HG02623 (cell line): Measurements from ENCODE around the gene PCCB.
A peak's percentile ranks its signal among the peaks of the same experiment; 100 is the strongest.
"Not testable (repeated sequence)": the region's sequence is repeated elsewhere in the genome, so short reads cannot be mapped to it uniquely, and the experiment has no call there.

Experiments used
- ATAC-seq: cut with Tn5 transposase; IDR thresholded peaks from one replicate; pipeline ENCODE4 v1.9.1; 2021; ENCODE audit warnings: moderate library complexity; ENCODE audit not compliant: unreplicated experiment

The PCCB gene

DNA sequence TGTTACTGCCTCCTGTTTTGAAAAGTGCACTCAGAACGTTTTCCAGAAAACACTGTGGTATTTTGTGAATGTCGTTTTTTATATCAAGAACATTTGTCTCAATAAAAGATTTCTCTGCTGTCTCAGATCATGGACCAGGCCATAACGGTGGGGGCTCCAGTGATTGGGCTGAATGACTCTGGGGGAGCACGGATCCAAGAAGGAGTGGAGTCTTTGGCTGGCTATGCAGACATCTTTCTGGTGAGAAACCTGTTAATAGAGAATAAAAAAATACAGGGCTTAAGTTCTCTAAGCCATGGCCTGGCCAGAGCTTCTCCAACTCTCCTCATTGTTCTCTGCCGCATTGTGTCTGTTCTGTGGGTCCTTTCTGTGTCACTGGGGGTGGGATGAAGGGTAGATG lies 11.7 kb downstream of the PCCB start:
- ATAC-seq = no peak

DNA sequence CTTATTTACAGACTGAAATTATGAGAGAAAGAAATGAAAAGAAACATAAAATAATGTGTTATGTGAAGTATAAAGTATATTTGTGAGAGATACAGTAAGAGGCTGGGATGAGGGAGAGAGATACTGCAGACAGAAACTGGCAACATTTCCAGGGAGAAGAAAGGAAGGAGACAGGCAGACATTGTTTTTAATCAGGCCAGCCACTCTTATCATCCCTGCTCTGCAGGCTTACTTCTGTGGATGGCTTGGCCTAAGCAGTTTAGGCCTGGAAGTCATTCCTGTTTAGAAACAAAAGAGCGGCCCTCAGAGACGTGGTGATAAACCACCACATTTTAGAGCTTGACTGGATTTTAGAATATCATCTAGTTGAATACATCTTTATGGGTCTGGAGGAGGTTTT lies 12.4 kb downstream of the PCCB start:
- no peak for ATAC-seq

GRCh38 chr3:136263251-136263650 lies 13.1 kb downstream of the PCCB start:
- ATAC-seq = no peak

GRCh38 chr3:136266468-136267125 lies 16.5 kb downstream of the PCCB start:
- peak; percentile 45 for ATAC-seq

GRCh38 chr3:136267235-136267634 lies 17.1 kb downstream of the PCCB start:
- no peak for ATAC-seq

DNA sequence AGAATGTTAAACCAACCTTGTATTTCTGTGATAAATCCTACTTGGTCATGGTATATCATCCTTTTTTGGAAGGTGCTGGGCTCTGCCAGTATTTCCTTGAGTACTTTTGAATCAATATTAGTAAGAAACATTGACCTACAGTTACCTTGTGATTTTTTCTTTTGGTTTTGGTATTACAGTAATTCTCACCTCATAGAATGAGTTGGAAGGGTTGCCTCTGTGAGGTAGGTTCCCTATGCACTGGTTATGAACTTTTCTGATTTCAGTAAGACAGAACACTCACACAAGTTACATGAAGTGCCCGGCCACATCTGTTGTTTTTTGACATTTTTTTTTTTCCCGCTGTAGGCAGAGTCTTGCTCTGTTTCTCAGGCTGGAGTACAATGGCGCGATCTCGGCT lies 20.0 kb downstream of the PCCB start:
- ATAC-seq = no peak

DNA sequence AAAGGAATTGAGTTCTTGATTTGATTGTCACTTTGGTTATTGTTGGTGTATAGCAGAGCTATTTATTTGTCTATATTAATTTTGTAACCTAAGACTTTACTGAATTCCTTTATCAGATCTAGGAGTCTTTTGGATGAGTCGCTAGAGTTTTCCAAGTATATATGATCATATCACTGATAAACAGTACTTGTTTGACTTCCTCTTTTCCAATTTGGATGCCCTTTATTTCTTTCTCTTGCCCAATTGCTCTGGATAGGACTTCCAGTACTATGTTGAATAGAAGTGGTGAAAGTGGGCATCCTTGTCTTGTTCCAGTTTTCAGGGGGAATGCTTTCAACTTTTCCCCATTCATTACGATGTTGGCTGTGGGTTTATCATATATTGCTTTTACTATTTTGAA lies 21.5 kb downstream of the PCCB start:
- not testable (repeated sequence) for ATAC-seq

DNA sequence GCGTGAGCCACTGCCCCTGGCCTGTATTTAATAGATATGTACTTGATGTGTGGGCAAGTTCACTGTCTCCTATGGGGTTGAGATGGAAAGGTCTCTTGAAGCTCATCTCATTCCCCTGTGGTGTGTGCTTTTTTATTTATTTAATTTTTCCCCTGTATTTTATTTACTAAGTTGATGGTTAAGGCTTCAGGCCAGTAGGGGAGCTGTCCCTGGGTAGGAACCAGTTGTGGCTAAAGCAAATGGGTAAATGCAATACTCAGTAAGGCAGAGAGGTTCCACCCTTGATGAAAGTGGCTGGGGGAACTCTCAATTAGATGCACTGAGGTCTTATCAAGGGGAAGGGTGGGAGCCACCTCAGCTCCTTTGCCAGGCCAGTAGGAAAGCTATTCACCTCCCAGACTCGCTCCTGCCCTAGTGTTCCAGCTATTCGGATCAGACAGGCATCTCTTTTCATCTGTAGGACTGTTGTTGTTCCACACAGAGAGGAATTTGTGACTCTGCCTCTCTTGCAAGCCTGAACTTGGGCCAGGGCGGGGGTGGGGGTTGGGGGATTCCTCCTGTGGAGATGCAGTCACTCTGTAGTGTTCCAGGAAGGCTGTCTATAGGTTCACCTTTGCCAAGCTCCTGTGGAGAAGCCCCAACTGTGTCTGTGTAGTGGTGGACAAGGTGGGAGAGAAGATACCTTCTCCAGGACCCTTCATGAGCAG lies 26.1 kb downstream of the PCCB start:
- ATAC-seq = no peak

GRCh38 chr3:136277115-136277514 lies 27.0 kb downstream of the PCCB start:
- no peak for ATAC-seq

DNA sequence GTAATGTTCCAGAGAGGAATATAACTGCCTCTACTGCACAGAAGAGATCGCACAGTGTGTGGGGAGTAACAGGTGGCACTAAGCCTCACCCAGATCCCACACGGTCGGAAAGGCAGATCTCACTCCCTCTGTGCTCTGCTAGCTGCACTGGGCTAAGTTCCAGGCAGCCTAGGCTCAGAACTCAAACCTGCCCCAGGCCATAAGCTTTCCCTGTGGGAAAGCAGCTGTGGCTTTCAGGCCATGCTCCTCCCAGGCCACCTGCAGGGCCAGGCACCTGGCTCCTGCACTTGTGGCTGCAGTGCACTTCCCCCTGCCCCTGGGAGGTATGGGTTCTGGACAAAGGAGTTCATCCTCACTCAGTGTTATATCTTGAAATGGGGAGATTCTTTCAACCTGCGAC lies 27.5 kb downstream of the PCCB start:
- ATAC-seq = no peak

DNA sequence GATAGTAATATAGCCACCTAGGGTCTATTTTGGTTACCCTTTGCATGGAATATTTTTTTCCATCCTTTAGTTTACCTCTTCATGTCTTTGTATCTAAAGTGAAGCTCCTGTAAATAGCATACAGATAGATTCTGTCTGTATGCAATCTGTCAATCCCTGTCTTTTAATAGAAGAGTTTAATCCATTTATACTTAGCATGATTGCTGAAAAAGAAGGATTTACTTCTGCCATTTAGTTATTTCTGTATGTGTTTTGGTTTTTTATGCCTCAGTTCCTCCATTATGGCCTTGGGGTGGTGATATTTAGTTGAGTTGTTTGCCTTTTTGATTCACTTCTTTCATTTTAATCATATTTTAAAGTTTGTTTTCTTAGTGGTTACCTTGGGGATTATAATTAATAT lies 29.0 kb downstream of the PCCB start:
- ATAC-seq = no peak

GRCh38 chr3:136280961-136281360 lies 30.8 kb downstream of the PCCB start:
- no peak for ATAC-seq

DNA sequence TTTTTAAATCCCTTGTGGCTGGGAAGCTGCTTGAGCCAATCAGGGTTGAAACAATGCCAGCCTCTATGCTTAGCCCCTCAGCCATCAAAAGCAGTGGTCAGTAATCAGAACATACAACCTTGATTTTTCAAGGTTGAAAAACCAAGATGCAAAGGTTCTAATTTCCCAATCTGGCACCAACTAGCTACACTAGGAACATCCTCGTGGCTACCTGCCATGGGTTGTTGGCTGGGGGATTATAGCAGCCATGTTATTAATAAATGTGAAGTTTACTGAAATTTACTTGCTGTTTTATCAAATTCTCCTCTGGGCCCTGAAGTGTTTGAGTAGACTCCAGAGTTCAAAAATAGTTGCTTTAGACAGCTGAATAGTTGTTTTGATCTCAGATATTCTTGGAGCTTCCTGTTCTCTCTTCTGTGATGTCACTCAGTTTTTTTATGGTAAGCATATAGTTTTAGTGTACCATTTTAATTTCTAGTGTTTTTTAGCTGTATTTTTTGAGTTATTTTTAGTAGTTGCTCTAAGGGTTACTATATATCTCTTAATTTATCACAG lies 31.9 kb downstream of the PCCB start:
- no peak for ATAC-seq

- no peak for ATAC-seq
Measured at GRCh38 chr3:136283627-136284026, 33.5 kb downstream of the PCCB start.

DNA sequence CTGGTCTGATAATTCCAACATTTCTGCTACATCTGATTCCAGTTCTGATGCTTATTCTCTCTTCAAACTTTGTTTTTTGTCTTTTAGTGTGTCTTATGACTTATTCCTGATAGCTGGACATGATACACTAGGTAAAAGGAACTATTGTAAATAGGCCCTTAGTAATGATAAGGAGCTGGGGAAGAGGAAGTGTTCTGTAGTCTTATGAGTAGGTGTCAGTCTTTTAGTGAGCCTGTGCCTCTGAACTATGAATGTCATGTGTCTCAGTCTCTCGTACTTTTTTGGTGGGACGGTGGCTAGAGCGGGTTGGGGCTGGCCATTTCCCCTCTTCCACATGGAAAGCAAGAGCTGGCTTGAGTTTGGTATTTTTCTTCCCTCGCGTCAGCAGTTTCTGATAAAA lies 41.2 kb downstream of the PCCB start:
- no peak for ATAC-seq

- no peak for ATAC-seq
Measured at GRCh38 chr3:136292500-136292899, 42.4 kb downstream of the PCCB start.

- no peak for ATAC-seq
Measured at GRCh38 chr3:136293279-136293678, 43.1 kb downstream of the PCCB start.

- no peak for ATAC-seq
Measured at GRCh38 chr3:136294176-136294575, 44.0 kb downstream of the PCCB start.

DNA sequence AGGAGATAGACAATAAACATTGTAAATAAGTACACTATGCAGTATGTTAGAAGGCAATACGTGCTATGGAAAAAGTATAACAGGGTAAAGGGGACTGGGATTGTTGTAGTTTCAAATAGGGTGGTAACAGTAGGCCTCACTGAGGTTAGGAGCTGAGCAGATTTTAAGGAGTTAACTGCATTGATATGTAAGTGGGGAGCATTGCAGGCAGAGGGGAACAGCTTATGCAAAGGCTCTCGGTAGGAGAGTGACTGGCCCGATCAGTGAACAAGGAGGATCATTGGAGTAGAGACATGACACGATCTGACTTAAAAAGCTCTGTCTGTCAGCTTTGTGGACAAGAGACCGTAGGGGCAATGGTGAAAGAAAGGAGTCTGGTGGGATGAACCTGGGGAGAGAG lies 46.8 kb downstream of the PCCB start:
- ATAC-seq = no peak

DNA sequence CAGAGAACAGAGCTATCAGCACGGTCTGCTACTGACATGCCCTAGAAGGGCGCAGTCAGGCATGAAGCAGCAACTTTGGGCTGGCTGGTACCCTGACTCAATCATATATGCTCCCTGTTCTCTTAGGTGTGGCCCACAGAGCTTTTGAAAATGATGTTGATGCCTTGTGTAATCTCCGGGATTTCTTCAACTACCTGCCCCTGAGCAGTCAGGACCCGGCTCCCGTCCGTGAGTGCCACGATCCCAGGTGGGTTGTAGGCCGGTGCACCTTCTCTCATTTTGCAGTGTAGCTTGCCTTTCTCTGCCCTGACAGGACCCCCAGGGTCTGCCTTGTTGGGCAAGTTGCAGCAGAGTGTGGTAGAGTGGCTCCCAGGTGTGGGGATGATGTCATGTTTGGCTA lies 47.7 kb downstream of the PCCB start:
- no peak for ATAC-seq

DNA sequence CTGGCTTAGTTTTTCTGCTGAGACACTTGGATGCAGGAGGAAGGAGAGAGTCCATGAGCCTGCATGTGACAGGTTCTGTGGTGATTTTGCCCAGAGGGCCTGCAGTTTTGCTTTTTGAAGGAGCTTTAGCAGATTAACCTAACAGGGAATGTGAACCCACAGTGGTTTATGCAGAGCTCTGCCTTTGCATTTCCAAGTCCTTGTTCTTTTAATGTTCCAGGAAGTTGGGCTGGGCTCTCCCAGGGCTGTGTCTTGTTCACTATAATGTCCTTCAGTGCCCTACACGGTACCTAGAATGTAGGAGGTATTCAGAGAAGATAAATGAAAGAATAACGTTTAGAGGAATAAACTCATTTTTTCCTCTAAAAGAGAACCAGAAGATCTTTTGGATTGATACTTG lies 50.3 kb downstream of the PCCB start:
- no peak for ATAC-seq

- ATAC-seq = no peak
Measured at GRCh38 chr3:136305879-136306278, 55.7 kb downstream of the PCCB start.

- no peak for ATAC-seq
Measured at GRCh38 chr3:136311261-136311660, 61.1 kb downstream of the PCCB start.
